Cerebellar nuclear complex (tissue), 1 donor: Measurements from ENCODE around the gene LEFTY1.
"Not testable (repeated sequence)": the region's sequence is repeated elsewhere in the genome, so short reads cannot be mapped to it uniquely, and the experiment has no call there.

Experiments
- DNase-seq, 2 experiments: peaks; one replicate each; lab custom pipeline; 2025; lab: John Stamatoyannopoulos, UW

Gene LEFTY1, protein sequence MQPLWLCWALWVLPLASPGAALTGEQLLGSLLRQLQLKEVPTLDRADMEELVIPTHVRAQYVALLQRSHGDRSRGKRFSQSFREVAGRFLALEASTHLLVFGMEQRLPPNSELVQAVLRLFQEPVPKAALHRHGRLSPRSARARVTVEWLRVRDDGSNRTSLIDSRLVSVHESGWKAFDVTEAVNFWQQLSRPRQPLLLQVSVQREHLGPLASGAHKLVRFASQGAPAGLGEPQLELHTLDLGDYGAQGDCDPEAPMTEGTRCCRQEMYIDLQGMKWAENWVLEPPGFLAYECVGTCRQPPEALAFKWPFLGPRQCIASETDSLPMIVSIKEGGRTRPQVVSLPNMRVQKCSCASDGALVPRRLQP

DNA sequence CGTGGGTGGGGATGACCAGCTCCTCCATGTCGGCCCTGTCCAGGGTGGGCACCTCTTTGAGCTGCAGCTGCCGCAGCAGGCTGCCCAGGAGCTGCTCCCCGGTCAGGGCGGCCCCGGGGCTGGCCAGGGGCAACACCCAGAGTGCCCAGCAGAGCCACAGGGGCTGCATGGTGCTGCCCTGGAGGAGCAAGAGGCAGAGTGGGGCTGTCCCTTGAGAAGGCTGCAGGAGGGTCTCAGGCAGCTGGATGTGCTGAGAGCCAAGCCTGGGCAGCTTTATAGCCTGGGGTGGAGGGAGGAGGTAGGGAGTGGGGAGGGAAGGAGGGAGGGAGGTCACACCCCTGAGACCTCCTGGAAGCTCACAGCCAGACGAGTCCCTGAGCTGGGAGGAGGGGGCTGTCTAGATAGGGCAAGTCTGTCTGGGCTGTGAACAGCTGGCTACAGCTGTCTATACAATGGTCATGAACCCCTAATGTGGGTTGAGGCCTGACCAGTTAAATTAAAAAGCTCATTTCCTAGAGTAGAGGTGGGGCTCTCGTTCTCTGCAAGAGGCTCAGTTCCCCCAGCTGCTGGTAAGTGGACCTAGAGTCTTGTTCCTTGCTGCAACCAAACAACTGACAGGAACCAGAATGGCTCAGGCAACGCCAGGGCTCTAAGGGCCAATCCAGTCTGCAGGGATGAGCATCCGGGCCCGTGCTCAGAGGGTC, at the start of gene LEFTY1:
TSS of gene LEFTY1 (minus strand) at position 249 of the 704 bp plus-strand sequence. CDS start at position 169, 80 bp downstream.
- DNase-seq, result no peak

DNA sequence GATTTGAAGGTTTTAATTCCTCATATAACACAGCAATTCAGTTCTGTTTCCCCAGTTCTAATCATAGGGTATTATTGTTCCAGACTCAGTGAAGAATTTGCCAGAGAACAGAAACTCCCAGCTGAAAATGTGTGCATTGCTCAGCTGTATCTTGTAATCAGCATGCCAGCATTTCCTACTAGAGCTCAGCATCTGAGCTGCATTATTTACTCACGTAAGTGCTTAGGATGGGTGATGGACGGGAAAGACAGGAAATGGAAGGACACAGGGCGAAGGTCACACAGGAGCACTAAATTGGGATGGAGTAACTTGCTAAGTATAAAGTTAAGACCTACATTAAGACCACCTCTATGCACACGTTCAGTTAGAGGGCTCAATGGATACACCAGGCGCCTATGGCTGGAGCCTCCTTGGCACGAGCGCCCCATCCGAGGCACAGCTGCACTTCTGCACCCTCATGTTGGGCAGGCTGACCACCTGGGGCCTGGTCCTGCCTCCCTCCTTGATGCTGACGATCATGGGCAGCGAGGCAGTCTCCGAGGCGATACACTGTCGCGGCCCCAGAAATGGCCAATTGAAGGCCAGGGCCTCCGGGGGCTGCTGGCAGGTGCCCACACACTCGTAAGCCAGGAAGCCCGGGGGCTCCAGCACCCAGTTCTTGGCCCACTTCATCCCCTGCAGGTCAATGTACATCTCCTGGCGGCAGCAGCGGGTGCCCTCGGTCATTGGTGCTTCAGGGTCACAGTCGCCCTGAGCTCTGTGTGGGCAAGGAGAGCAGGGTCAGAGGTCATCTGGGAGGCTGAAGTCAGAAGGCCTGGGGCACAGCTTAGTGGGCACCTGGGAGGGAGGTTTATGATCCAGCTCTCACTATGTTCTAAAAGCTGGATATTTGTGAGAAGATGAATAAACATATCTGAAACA, 48.4 kb upstream of the LEFTY1 start:
- no peak for DNase-seq

DNA sequence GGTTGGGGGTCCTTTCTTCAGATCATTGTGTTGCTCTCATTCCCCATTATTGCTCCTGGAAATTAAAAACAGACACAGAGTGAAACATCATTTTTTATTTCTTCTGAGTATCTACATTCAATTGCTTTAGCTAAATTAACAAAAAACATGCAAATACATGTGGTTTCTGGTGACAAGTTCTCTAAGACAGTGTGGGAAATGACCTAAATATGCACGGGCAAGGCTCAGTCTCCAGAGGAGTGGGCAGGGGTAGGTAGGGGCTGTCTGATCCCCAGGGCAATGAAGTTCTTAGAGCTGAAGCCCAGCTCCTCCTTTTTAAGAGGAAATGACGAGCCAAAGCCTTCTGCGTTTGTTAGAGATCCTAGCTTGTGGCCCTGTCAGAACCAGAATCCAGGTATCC, 47.6 kb upstream of the LEFTY1 start:
- no peak for DNase-seq

- DNase-seq, result not testable (repeated sequence)
Measured at GRCh38 chr1:225936086-225936485, 47.1 kb upstream of the LEFTY1 start.

- DNase-seq, result no peak
Measured at GRCh38 chr1:225934711-225935110, 45.8 kb upstream of the LEFTY1 start.

DNA sequence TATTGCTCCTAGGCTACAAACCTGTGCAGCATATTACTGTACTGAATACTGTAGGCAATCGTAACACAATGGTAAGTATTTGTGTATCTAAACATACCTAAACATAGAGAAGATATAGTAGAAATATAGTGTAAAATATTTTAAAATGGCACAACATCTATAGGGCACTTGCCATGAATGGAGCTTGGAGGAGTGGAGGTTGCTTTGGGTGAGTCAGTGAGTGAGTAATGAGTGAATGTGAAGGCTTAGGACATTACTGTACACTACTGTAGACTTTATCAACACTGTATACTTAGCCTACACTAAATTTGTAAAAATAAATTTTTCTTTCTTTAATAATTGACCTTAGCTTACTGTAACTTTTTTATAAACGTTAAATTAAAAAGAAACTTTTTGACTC, 44.1 kb upstream of the LEFTY1 start:
- DNase-seq, result no peak

- no peak for DNase-seq
Measured at GRCh38 chr1:225931270-225932136, 42.6 kb upstream of the LEFTY1 start.

GRCh38 chr1:225930566-225930965, 41.6 kb upstream of the LEFTY1 start:
- no peak for DNase-seq

- not testable (repeated sequence) for DNase-seq
Measured at GRCh38 chr1:225929462-225929861, 40.5 kb upstream of the LEFTY1 start.

DNA sequence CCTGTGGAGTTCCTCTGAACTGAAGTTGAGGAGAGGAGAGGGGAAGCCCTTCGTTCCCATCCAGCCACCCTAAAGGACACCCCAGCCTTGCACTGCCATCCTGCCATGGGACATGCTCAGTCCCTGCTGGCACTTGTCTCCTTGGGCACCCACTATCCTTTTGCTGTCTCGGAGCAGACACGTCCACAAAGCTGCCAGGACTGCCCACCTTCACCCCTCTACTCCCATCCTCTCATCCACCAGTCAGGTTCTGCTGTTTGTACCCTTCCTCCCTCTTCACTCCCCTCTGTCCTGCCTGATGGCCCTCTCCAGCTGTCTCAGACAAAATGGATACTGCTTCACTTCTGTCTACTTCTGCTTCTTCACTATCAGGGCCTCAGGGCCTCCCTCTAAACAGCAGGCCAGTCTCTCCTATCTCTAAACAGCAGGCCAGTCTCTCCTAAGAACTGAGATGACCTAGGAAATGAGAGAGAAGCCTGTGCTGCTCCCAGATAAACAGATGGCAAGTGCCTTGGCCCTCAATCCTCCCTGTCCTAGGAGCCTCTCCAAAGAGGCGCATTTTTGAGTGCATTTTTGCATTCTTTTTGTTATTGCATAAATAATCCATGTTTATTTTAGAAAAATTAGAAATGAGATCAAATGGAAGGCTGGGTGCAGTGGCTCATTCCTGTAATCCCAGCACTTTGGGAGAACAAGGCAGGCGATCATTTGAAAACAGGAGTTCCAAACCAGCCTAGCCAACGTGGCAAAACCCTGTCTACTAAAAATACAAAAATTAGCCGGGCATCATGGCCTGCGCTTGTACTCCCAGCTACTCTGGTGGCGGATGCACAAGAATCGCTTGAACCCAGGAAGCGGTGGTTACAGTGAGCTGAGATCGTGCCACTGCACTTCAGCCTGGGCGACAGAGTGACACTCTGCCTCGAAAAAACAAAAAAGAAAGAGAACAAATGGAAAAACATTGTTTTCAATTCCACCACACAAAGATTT, 39.5 kb upstream of the LEFTY1 start:
- no peak for DNase-seq

- no peak for DNase-seq
Measured at GRCh38 chr1:225926551-225927113, 37.7 kb upstream of the LEFTY1 start.

DNA sequence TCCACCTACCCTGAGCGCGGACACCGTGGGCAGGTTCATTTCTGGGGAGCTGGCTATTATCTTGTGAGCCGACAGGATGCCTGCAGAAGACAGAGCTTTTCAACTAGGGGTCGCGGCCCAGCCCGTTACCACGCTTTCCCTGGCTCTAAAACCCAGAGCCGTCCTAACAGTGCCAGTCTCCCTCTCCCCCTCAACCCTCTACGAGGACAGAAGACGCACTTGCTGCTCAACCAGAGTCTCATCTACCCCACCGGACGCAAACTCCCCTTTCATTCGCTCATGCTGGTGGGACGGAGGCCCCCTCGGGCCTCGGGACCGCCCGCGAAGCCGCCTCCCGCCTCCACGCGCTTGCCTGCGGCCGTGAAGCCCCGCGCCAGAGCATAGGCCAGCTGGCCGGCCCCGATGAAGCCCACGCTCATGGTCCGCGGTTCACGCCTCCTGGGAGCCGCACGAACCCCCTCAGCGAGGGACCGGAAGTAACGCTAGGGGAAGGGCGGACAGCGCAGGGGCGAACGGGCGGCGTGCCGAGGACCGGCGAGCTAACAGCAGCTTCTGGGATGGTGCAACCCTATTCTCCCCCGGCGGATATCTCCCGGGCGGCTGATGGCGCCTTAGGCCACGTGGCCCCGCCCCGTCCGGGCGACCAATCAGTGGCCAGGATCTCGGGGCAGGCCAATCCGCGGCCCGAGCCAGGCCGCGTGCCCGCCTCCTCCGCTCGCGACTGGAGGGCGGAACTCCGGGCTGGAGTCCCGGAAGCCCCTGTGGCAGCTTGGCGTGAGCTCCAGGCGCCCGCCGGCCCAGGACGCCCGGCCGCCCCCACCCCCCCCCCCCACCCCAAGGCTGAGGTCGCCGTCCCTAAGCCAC, 35.0 kb upstream of the LEFTY1 start, which contains the start of gene PYCR2:
TSS of gene PYCR2 (minus strand) at position 559 of the 864 bp plus-strand sequence. CDS start at position 419, 140 bp downstream.
- DNase-seq, result peak; percentile 16 to 73

DNA sequence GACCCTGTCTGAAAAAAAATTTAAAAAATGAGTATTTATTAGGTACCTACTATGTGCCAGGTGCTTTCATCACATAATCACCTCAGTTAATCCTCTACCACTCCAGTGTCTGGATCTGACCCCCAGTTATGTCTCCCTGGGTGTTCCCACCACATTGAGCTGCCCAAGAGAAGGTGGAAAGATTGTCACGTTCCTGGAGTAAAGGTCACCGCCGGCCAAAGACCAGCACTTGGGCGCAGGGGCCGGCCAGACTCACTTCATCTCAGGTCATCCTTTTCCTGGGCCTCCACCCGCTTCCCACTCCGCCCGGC, 34.4 kb upstream of the LEFTY1 start:
- no peak for DNase-seq

DNA sequence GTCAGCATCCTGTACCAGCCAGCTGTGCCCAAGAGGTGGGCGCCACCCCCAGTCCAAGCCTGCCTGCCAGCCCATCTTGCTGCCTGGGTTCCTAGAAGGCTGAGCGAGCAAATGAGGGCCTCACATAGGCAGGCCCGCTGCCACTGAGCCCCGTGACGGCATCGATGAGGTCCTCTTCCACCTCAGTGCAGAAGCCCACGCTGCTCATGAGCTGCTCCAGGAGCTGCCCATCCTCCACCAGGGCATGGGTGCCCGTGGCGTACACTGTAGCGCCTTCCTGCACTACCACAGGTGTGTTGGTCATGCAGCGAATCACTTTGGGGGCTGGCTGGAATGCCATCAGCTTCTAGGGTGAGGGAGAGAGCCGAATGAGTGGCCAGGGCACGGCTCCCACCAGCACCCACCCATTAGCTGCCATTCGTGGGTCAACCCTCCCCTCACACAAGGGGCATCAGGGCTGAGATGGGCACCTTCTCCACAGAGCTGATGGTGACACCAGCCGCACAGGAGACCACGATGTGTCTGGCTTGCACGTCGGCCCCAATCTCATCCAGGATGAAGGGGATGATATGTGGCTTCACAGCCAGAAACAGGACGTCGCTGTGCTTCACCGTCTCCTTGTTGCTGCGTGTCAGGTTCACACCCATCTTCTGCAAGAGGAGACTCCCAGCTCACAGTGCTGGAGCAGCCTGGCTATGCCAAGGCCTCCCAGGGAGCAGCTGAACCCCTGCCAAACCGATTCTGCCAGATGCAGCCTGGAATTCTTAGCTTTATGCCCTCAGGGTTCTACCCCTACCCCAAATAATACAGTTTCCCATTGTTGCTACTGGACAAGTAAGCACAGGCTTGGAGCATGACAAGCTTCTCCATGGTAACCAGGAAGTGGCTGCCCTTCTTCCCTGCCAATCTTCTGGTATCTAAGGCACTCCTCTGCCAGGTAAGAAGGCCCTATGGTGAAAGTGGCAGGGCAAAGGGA, 33.1 kb upstream of the LEFTY1 start:
- no peak for DNase-seq

GRCh38 chr1:225919906-225920305, 31.0 kb upstream of the LEFTY1 start:
- no peak for DNase-seq

DNA sequence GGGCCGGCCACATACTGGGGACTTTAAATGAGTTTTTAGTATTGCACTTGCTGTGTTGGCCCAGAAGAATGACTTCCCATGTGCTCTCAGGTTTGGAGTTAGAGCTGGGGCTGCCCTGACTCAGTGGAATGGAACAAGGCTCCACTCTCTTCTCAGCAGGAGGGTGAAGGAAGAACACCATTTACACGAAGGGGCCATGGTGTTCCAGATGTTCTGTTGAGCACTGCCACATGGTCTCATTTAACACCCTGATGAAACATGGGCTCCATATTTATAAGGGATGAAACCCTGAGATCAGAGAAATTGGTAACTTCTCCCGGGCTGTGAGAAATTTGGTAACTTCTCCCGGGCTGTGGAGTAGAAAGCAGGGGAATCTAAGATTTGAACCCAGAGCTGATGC, 29.3 kb upstream of the LEFTY1 start:
- DNase-seq, result no peak

DNA sequence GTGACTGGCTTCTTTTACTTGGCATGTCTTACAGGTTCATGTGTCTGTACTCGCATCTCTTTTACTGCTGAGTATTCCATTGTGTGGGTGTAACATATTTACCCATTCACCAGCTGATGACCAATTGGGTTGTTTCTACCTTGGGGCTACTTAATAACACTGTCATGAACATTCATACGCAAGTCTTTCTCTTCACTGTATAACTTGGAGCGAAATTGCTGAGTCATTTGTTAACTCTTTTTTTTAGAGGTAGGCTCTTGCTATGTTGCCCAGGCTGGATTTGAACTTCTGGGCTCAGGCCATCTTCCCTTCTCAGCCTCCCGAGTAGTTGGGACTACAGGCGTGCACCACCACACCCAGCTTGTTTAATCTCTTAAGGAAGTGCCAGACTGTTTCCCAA, 28.6 kb upstream of the LEFTY1 start:
- DNase-seq, result no peak

DNA sequence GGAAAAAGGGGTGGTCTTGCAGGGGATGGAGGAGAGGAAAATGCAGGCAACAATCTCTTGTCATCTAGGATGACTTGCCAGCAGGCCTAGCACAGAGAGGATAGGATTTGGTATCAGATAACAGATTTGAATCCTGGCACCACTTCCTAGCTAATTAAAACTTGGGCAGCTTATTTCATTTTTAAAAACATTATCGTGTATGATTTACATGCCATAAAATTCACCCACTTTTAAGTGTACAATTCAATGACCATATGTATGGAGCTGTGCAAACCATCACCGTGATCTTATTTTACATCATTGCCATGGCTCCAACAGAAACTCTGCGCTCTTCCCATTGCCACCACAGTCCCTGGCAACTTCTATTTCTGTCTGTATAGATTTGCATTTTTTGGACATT, 28.2 kb upstream of the LEFTY1 start:
- no peak for DNase-seq
